Peyer's patch (tissue), 4 donors: ENCODE results near the gene ZNF669. TPM values are rescaled to one million over a fixed set of nuclear protein-coding genes. Genes with fewer than 3 reads are reported as not detected.
"Not testable (repeated sequence)": the region's sequence is repeated elsewhere in the genome, so short reads cannot be mapped to it uniquely, and the experiment has no call there.

Experiments
- DNase-seq, 3 donors: peaks; one replicate each; pipeline ENCODE4 v3.0.0-alpha.2; 2017 to 2019
- H3K27ac ChIP-seq, 4 donors: fragments of 200-600 bp; sonication (generic); one replicate each; pipeline ENCODE4 v1.5.1; 2016 to 2019
- H3K27me3 ChIP-seq, 2 donors: fragments of 200-600 bp; sonication (generic); one replicate each; pipeline ENCODE4 v1.5.1; 2019
- H3K36me3 ChIP-seq, 3 donors: fragments of 200-600 bp; sonication (generic); one replicate each; pipeline ENCODE4 v1.5.1; 2016 to 2019
- H3K4me1 ChIP-seq, 4 donors: fragments of 200-600 bp; sonication (generic); one replicate each; pipeline ENCODE4 v1.5.1; 2016 to 2019
- H3K4me3 ChIP-seq, 4 donors: fragments of 200-600 bp; sonication (generic); 1 replicate in 3 of 4; 2 replicates in 1 of 4; pipeline ENCODE4 v1.5.1; 2016 to 2019; ENCODE audit warnings: mild to moderate bottlenecking in 1 of 4
- H3K9me3 ChIP-seq, 4 donors: fragments of 200-600 bp; sonication (generic); one replicate each; pipeline ENCODE4 v1.5.1; 2016 to 2019; ENCODE audit warnings: mild to moderate bottlenecking in 1 of 4
- POLR2A ChIP-seq, 2 donors: fragments of 450-650 bp; IDR thresholded peaks; one replicate each; pipeline ENCODE4 v1.5.1; 2017; ENCODE audit warnings: antibody characterized with exemption in 2 of 2, mild to moderate bottlenecking in 2 of 2, moderate library complexity in 2 of 2
- total RNA-seq, 4 donors: library from RNA; depleted of rRNA; stranded (reverse); fragments of >200 nt; gene quantifications; one replicate each; pipeline ENCODE4 v1.1.0, GENCODE V29; 2016
- TF ChIP-seq, protein P1 (sequence below), 6 experiments: fragments of 450-650 bp in 4 of 6; fragments of 200-600 bp in 2 of 6; sonication (generic) in 1 of 6; IDR thresholded peaks; one replicate each; pipeline ENCODE4 v1.5.1; 2017 to 2019; ENCODE audit warnings: antibody characterized with exemption in 6 of 6, mild to moderate bottlenecking in 3 of 6, moderate library complexity in 1 of 6

The ZNF669 gene
- total RNA-seq = 1 to 10 TPM; 2.3 to 5.8 (median 2.7) TPM

GRCh38 chr1:247103859-247104591 is at the start of gene ZNF669:
TSS of gene ZNF669 (minus strand) at chr1:247104356. CDS start at chr1:247104199, 157 bp downstream.
- Histone ChIP-seq H3K36me3 (peaks cover 0 to 31% (median 4%) of the 10 kb centered on the region in 3 donors), H3K27me3 (no peaks in the 10 kb centered on the region), H3K27ac (peak within 1 kb of the TSS; percentile 83 to 92 (median 86)), H3K4me3 (peak within 1 kb of the TSS; percentile 85 to 98 (median 86)), H3K9me3 (peaks cover 0 to 16% (median 4%) of the 10 kb centered on the region in 4 donors), H3K4me1 (peaks cover 0 to 6% (median 1%) of the 10 kb centered on the region in 4 donors)
- TF ChIP-seq POLR2A (IDR thresholded peaks at IDR 0.05) = peak; percentile 76 to 77
- TF ChIP-seq, protein P1, sequence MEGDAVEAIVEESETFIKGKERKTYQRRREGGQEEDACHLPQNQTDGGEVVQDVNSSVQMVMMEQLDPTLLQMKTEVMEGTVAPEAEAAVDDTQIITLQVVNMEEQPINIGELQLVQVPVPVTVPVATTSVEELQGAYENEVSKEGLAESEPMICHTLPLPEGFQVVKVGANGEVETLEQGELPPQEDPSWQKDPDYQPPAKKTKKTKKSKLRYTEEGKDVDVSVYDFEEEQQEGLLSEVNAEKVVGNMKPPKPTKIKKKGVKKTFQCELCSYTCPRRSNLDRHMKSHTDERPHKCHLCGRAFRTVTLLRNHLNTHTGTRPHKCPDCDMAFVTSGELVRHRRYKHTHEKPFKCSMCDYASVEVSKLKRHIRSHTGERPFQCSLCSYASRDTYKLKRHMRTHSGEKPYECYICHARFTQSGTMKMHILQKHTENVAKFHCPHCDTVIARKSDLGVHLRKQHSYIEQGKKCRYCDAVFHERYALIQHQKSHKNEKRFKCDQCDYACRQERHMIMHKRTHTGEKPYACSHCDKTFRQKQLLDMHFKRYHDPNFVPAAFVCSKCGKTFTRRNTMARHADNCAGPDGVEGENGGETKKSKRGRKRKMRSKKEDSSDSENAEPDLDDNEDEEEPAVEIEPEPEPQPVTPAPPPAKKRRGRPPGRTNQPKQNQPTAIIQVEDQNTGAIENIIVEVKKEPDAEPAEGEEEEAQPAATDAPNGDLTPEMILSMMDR (IDR thresholded peaks at IDR 0.05) = peak in 1 of 6 experiments; percentile 10
- DNase-seq = peak; percentile 96 to 98 (median 97)

GRCh38 chr1:247147781-247148180 is 43.6 kb upstream of the ZNF669 start:
- H3K4me1 ChIP-seq = no peaks in the 10 kb centered on the region
- DNase-seq = no peak
- peaks cover 0 to 23% (median 0%) of the 10 kb centered on the region in 3 donors for H3K36me3 ChIP-seq
- H3K9me3 ChIP-seq = peaks cover 0 to 64% (median 4%) of the 10 kb centered on the region in 4 donors
- no peaks in the 10 kb centered on the region for H3K27me3 ChIP-seq
- H3K4me3 ChIP-seq = no peak overlapping the region
- TF ChIP-seq, protein P1 (IDR thresholded peaks at IDR 0.05) = no peak
- TF ChIP-seq POLR2A (IDR thresholded peaks at IDR 0.05) = no peak
- H3K27ac ChIP-seq = no peak overlapping the region

- peaks cover 0 to 61% (median 4%) of the 10 kb centered on the region in 4 donors for H3K9me3 ChIP-seq
- H3K27ac ChIP-seq, H3K4me1 ChIP-seq, H3K27me3 ChIP-seq, DNase-seq, H3K4me3 ChIP-seq: not testable (repeated sequence)
- H3K36me3 ChIP-seq = peaks cover 0 to 17% (median 0%) of the 10 kb centered on the region in 3 donors
These were observed 43.0 kb upstream of the ZNF669 start for GRCh38 chr1:247147120-247147519.

DNA sequence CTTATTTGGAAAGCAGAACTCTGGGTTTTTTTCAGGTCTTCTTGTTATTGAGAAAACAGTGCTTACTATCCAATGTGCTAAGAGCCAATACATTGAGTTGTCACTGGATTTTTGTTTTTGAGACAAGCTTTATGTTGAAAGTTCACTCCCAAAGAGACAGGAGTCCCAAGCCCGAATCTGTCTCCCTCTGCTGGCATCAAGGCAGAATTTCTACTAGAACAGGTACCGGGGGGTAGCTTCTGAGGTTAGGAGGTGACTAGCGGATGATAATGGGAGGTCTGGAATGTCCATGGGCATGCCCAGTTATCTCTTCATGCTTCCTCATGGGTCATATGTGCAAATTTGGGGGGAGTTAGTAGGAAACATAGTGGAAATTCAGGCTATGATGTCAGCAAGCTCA is 42.5 kb upstream of the ZNF669 start:
- peaks cover 0 to 15% (median 0%) of the 10 kb centered on the region in 3 donors for H3K36me3 ChIP-seq
- no peaks in the 10 kb centered on the region for H3K27me3 ChIP-seq
- H3K9me3 ChIP-seq = peaks cover 0 to 65% (median 6%) of the 10 kb centered on the region in 4 donors
- no peak overlapping the region for H3K27ac ChIP-seq
- no peaks in the 10 kb centered on the region for H3K4me1 ChIP-seq
- TF ChIP-seq POLR2A (IDR thresholded peaks at IDR 0.05) = no peak
- TF ChIP-seq, protein P1 (IDR thresholded peaks at IDR 0.05) = no peak
- H3K4me3 ChIP-seq = no peak overlapping the region
- no peak for DNase-seq

DNA sequence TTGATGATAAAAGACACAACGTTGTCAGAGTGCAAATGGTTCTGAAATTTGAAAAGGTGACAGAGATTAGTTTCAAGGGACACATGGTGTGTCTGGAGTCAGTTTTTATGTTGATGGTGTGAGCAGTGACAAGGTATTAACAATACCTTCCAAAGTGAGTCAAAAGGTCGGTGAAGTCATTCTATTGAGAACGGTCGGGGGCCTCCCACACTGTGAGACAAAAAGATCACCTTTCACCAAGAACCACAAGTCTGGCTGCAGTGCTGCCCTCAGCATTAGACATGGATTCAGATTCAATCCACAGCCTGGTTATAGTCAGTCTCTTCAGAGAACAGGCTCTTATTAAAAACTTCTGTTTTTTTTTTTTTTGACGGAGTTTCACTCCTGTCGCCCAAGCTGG is 41.1 kb upstream of the ZNF669 start:
- H3K4me1 ChIP-seq = no peaks in the 10 kb centered on the region
- peaks cover 0 to 13% (median 0%) of the 10 kb centered on the region in 3 donors for H3K36me3 ChIP-seq
- TF ChIP-seq, protein P1 (IDR thresholded peaks at IDR 0.05) = no peak
- TF ChIP-seq POLR2A (IDR thresholded peaks at IDR 0.05) = no peak
- no peak overlapping the region for H3K4me3 ChIP-seq
- no peak overlapping the region for H3K27ac ChIP-seq
- H3K27me3 ChIP-seq = no peaks in the 10 kb centered on the region
- DNase-seq = no peak
- H3K9me3 ChIP-seq = peaks cover 0 to 73% (median 12%) of the 10 kb centered on the region in 4 donors

- not testable (repeated sequence) for DNase-seq, H3K27ac ChIP-seq, H3K36me3 ChIP-seq, H3K27me3 ChIP-seq, H3K4me1 ChIP-seq, H3K4me3 ChIP-seq
- H3K9me3 ChIP-seq = peaks cover 0 to 63% (median 16%) of the 10 kb centered on the region in 4 donors
These were observed 35.4 kb upstream of the ZNF669 start for GRCh38 chr1:247139557-247139956.
